Pericardium fibroblast (primary cell): ENCODE results near the gene PRPF40B. TPM values are rescaled to one million over a fixed set of nuclear protein-coding genes. Genes with fewer than 3 reads are reported as not detected.

Experiments
- total RNA-seq: library from RNA; depleted of rRNA; stranded (reverse); fragments of >200 nt; gene quantifications from 2 replicates; pipeline ENCODE4 v1.2.3, GENCODE V29; 2015

The PRPF40B gene
- total RNA-seq = 7.3 and 7.6 TPM in 2 replicates

GRCh38 chr12:49623142-49623904 lies at the start of gene PRPF40B:
Gene PRPF40B, plus strand, starts transcription at chr12:49623561. Its CDS starts 30 bp downstream, at chr12:49623591.

GRCh38 chr12:49605539-49605938 lies 17.8 kb upstream of the PRPF40B start, which contains the start of gene FAM186B:
Gene FAM186B, minus strand, starts transcription at chr12:49605639. Its CDS starts 162 bp downstream, at chr12:49605477.

Other genes starting within 250 kb of the PRPF40B start
- gene KCNH3, start 84.5 kb upstream of the PRPF40B start, total RNA-seq = not detected in 2 replicates
- gene MCRS1, start 55.4 kb upstream of the PRPF40B start, total RNA-seq = 49.5 and 58.8 TPM in 2 replicates
- gene FAM186B, start 17.9 kb upstream of the PRPF40B start, total RNA-seq = 0.23 TPM in 1 of 2 replicates, not detected in the other
- gene FMNL3, start 83.8 kb downstream of the PRPF40B start, total RNA-seq = 12.1 and 12.3 TPM in 2 replicates
- gene TMBIM6, start 118.0 kb downstream of the PRPF40B start, total RNA-seq = 331 and 352 TPM in 2 replicates
- 29.6 and 36.8 TPM in 2 replicates for gene NCKAP5L, start 204.9 kb downstream of the PRPF40B start, total RNA-seq
- gene BCDIN3D, start 219.5 kb downstream of the PRPF40B start, total RNA-seq = 3.6 and 3.7 TPM in 2 replicates